GM23338 (cell line): Measurements from ENCODE around the gene LYL1.

Source experiments
- CREB1 ChIP-seq: fragments of 250-450 bp; sonication (Bioruptor Pico); IDR thresholded peaks from 2 replicates; pipeline ENCODE4 v1.5.0; 2020; ENCODE audit warnings: low read depth, mild to moderate bottlenecking, moderate library complexity
- EZH2 ChIP-seq: fragments of 200-600 bp; sonication (generic); IDR thresholded peaks from one replicate; pipeline ENCODE4 v1.8.0; 2017; ENCODE audit warnings: antibody characterized with exemption, mild to moderate bottlenecking, low read depth; ENCODE audit not compliant: unreplicated experiment
- EZH2phosphoT487 ChIP-seq: fragments of 200-600 bp; sonication (generic); IDR thresholded peaks from one replicate; pipeline ENCODE4 v1.8.1; 2018; ENCODE audit warnings: antibody characterized with exemption; ENCODE audit not compliant: unreplicated experiment
- POLR2AphosphoS5 ChIP-seq: IDR thresholded peaks from 2 replicates; pipeline ENCODE4 v1.6.1; 2016; ENCODE audit warnings: antibody characterized with exemption, low read depth
- TF ChIP-seq, protein P1 (sequence below), 2 experiments: fragments of 200-600 bp in 1 of 2; sonication (generic) in 1 of 2; conservative IDR thresholded peaks; 2 replicates each; pipeline versions ENCODE4 v1.5.1 to v1.6.1; 2016 to 2017; ENCODE audit warnings: antibody characterized with exemption in 2 of 2, low read depth in 2 of 2, mild to moderate bottlenecking in 2 of 2, moderate library complexity in 1 of 2
- TF ChIP-seq, protein P2 (sequence below): IDR thresholded peaks from one replicate; pipeline ENCODE4 v1.6.1; 2018; ENCODE audit warnings: antibody characterized with exemption; ENCODE audit not compliant: unreplicated experiment
- TF ChIP-seq, protein P3 (sequence below): IDR thresholded peaks from 2 replicates; pipeline ENCODE4 v1.6.1; 2016; ENCODE audit warnings: antibody characterized with exemption

DNA sequence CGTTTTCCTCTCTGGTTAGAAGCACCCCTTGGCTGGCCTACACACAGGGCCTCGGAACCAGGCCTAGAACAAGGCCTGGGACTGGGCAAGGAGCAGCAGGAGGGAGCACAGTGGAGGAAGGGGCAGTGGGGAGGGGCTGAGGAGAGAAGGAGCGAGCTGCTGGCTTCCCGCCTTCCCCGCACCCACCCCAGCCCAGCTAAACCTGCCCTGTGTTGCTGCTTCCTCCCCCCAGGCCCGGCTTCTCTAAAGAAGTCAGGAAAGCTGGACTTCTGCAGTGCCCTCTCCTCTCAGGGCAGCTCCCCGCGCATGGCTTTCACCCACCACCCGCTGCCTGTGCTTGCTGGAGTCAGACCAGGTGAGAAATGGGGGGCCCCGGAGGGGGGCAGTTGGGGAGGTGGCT, 24.3 kb downstream of the LYL1 start:
- TF ChIP-seq, protein P1, sequence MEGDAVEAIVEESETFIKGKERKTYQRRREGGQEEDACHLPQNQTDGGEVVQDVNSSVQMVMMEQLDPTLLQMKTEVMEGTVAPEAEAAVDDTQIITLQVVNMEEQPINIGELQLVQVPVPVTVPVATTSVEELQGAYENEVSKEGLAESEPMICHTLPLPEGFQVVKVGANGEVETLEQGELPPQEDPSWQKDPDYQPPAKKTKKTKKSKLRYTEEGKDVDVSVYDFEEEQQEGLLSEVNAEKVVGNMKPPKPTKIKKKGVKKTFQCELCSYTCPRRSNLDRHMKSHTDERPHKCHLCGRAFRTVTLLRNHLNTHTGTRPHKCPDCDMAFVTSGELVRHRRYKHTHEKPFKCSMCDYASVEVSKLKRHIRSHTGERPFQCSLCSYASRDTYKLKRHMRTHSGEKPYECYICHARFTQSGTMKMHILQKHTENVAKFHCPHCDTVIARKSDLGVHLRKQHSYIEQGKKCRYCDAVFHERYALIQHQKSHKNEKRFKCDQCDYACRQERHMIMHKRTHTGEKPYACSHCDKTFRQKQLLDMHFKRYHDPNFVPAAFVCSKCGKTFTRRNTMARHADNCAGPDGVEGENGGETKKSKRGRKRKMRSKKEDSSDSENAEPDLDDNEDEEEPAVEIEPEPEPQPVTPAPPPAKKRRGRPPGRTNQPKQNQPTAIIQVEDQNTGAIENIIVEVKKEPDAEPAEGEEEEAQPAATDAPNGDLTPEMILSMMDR (conservative IDR thresholded peaks at IDR 0.05; ENCODE audit: low read depth in 2 of 2), result no peak
- TF ChIP-seq EZH2, result no peak
- TF ChIP-seq POLR2AphosphoS5, result no peak
- TF ChIP-seq, protein P2, sequence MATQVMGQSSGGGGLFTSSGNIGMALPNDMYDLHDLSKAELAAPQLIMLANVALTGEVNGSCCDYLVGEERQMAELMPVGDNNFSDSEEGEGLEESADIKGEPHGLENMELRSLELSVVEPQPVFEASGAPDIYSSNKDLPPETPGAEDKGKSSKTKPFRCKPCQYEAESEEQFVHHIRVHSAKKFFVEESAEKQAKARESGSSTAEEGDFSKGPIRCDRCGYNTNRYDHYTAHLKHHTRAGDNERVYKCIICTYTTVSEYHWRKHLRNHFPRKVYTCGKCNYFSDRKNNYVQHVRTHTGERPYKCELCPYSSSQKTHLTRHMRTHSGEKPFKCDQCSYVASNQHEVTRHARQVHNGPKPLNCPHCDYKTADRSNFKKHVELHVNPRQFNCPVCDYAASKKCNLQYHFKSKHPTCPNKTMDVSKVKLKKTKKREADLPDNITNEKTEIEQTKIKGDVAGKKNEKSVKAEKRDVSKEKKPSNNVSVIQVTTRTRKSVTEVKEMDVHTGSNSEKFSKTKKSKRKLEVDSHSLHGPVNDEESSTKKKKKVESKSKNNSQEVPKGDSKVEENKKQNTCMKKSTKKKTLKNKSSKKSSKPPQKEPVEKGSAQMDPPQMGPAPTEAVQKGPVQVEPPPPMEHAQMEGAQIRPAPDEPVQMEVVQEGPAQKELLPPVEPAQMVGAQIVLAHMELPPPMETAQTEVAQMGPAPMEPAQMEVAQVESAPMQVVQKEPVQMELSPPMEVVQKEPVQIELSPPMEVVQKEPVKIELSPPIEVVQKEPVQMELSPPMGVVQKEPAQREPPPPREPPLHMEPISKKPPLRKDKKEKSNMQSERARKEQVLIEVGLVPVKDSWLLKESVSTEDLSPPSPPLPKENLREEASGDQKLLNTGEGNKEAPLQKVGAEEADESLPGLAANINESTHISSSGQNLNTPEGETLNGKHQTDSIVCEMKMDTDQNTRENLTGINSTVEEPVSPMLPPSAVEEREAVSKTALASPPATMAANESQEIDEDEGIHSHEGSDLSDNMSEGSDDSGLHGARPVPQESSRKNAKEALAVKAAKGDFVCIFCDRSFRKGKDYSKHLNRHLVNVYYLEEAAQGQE, result no peak
- TF ChIP-seq, protein P3, sequence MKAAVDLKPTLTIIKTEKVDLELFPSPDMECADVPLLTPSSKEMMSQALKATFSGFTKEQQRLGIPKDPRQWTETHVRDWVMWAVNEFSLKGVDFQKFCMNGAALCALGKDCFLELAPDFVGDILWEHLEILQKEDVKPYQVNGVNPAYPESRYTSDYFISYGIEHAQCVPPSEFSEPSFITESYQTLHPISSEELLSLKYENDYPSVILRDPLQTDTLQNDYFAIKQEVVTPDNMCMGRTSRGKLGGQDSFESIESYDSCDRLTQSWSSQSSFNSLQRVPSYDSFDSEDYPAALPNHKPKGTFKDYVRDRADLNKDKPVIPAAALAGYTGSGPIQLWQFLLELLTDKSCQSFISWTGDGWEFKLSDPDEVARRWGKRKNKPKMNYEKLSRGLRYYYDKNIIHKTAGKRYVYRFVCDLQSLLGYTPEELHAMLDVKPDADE, result no peak
- no peak for TF ChIP-seq EZH2phosphoT487
- TF ChIP-seq CREB1 (CRISPR knock-in tag), result no peak
